Bronchial epithelial cell (primary cell): ENCODE measurements around the gene SETBP1. TPM values are rescaled to one million over a fixed set of nuclear protein-coding genes. Genes with fewer than 3 reads are reported as not detected.
"Not testable (repeated sequence)": the region's sequence is repeated elsewhere in the genome, so short reads cannot be mapped to it uniquely, and the experiment has no call there.

Source experiments
- DNase-seq: peaks from one replicate; pipeline ENCODE4 v3.0.0-alpha.2; 2010; ENCODE audit warnings: low read depth
- FAIRE-seq: peaks from 2 replicates; lab custom pipeline; 2011; peaks lifted over from hg19 to GRCh38; lab: Jason Lieb, UNC
- H3K27me3 ChIP-seq: 2 replicates; pipeline ENCODE4 v1.5.1; 2011; ENCODE audit warnings: low read length; ENCODE audit not compliant: control insufficient read depth, insufficient read depth
- H3K36me3 ChIP-seq: 2 replicates; pipeline ENCODE4 v1.5.1; 2011; ENCODE audit warnings: low read length; ENCODE audit not compliant: control insufficient read depth, insufficient read depth
- H3K4me3 ChIP-seq: 2 replicates; pipeline ENCODE4 v1.5.1; 2011; ENCODE audit warnings: mild to moderate bottlenecking, low read depth, low read length, control low read depth
- total RNA-seq: library from RNA; depleted of rRNA; stranded (reverse); fragments of >200 nt; gene quantifications from 2 replicates; pipeline ENCODE4 v1.2.1, GENCODE V29; 2014
- TF ChIP-seq, protein P1 (sequence below): IDR thresholded peaks from 2 replicates; pipeline ENCODE4 v1.5.1; 2011; ENCODE audit warnings: mild to moderate bottlenecking, moderate library complexity, low read length, control low read depth, inconsistent platforms; ENCODE audit not compliant: insufficient read depth, severe bottlenecking

The SETBP1 gene
- total RNA-seq, 1 donor from 2014 or later, result 1.8 TPM

GRCh38 chr18:44799907-44800421 lies 119.3 kb downstream of the SETBP1 start:
- FAIRE-seq (no peak), DNase-seq (no peak)
- TF ChIP-seq, protein P1, sequence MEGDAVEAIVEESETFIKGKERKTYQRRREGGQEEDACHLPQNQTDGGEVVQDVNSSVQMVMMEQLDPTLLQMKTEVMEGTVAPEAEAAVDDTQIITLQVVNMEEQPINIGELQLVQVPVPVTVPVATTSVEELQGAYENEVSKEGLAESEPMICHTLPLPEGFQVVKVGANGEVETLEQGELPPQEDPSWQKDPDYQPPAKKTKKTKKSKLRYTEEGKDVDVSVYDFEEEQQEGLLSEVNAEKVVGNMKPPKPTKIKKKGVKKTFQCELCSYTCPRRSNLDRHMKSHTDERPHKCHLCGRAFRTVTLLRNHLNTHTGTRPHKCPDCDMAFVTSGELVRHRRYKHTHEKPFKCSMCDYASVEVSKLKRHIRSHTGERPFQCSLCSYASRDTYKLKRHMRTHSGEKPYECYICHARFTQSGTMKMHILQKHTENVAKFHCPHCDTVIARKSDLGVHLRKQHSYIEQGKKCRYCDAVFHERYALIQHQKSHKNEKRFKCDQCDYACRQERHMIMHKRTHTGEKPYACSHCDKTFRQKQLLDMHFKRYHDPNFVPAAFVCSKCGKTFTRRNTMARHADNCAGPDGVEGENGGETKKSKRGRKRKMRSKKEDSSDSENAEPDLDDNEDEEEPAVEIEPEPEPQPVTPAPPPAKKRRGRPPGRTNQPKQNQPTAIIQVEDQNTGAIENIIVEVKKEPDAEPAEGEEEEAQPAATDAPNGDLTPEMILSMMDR, result no peak
- Histone ChIP-seq H3K27me3 (no peaks in the 10 kb centered on the region), H3K4me3 (no peak overlapping the region), H3K36me3 (no peaks in the 10 kb centered on the region)

- FAIRE-seq, H3K36me3 ChIP-seq, H3K4me3 ChIP-seq, H3K27me3 ChIP-seq, DNase-seq: not testable (repeated sequence)
Measured at GRCh38 chr18:44800766-44801165, 120.1 kb downstream of the SETBP1 start.

DNA sequence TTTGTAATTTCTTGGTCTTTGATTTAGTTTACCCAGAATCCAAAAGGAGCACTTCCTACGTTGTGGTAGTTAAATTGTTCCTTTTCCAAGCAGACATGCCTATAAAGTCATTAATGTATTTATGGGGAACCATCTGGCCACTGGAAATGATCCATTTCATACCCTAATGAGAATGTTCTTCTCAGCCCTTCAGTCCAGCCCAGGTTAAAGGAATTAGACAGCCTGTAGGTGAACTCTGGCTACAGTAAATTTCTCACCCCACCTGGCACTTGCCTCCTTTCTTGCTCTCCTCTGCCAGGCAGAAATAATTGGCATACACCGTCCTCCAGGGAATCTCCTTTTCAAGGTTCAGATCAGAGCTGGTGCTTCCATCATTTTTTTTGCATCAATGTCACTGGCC lies 121.1 kb downstream of the SETBP1 start:
- no peaks in the 10 kb centered on the region for H3K36me3 ChIP-seq
- TF ChIP-seq, protein P1, result no peak
- FAIRE-seq, result no peak
- H3K4me3 ChIP-seq, result no peak overlapping the region
- no peak for DNase-seq
- H3K27me3 ChIP-seq, result no peaks in the 10 kb centered on the region

- H3K27me3 ChIP-seq, result no peaks in the 10 kb centered on the region
- DNase-seq (peak; percentile 58), FAIRE-seq (no peak)
- no peak overlapping the region for H3K4me3 ChIP-seq
- no peaks in the 10 kb centered on the region for H3K36me3 ChIP-seq
- TF ChIP-seq, protein P1, result no peak
Measured at GRCh38 chr18:44802508-44802907, 121.8 kb downstream of the SETBP1 start.

GRCh38 chr18:44803019-44803650 lies 122.4 kb downstream of the SETBP1 start:
- H3K36me3 ChIP-seq, result no peaks in the 10 kb centered on the region
- TF ChIP-seq, protein P1, result no peak
- DNase-seq, result no peak
- no peaks in the 10 kb centered on the region for H3K27me3 ChIP-seq
- no peak overlapping the region for H3K4me3 ChIP-seq
- no peak for FAIRE-seq

GRCh38 chr18:44804033-44804432 lies 123.3 kb downstream of the SETBP1 start:
- Histone ChIP-seq H3K27me3 (no peaks in the 10 kb centered on the region), H3K4me3 (no peak overlapping the region), H3K36me3 (no peaks in the 10 kb centered on the region)
- FAIRE-seq (no peak), DNase-seq (peak; percentile 23)
- TF ChIP-seq, protein P1, result no peak
